CD4-positive, alpha-beta memory T cell (primary cell): ENCODE results near the gene TMEM120B. TPM values are rescaled to one million over a fixed set of nuclear protein-coding genes. Genes with fewer than 3 reads are reported as not detected.

ENCODE experiments used
- CTCF ChIA-PET: fragments of 350-600 bp; sonication (Branson Sonifier 250); formaldehyde crosslinking; loops from one replicate; lab custom pipeline; 2021; ENCODE audit warnings: inconsistent platforms; ENCODE audit not compliant: partially characterized antibody; lab: Charles Lee
- POLR2A ChIA-PET: fragments of 350-600 bp; sonication (Branson Sonifier 250); formaldehyde crosslinking; loops from one replicate; lab custom pipeline; 2021; ENCODE audit not compliant: partially characterized antibody; lab: Charles Lee
- DNase-seq, 5 donors: peaks; one replicate each; pipeline versions ENCODE4 v3.0.0 to v3.0.0-alpha.2; 2020 to 2022; ENCODE audit warnings: mixed read lengths in 1 of 5
- H3K27ac ChIP-seq: one replicate; pipeline ENCODE4 v1.7.0; 2013; ENCODE audit warnings: low read depth, low read length
- H3K27me3 ChIP-seq: 2 replicates; pipeline ENCODE4 v1.7.0; 2013; ENCODE audit warnings: mild to moderate bottlenecking, low read length, moderate library complexity; ENCODE audit not compliant: insufficient read depth
- H3K36me3 ChIP-seq: 2 replicates; pipeline ENCODE4 v1.7.0; 2013; ENCODE audit warnings: mild to moderate bottlenecking, low read length, moderate library complexity; ENCODE audit not compliant: insufficient read depth
- H3K4me1 ChIP-seq: 2 replicates; pipeline ENCODE4 v1.7.0; 2013; ENCODE audit warnings: mild to moderate bottlenecking, low read length, moderate library complexity; ENCODE audit not compliant: insufficient read depth
- H3K4me3 ChIP-seq, 2 donors: one replicate each; pipeline ENCODE4 v1.7.0; 2013; ENCODE audit warnings: low read length in 2 of 2, mild to moderate bottlenecking in 1 of 2
- H3K9me3 ChIP-seq, 2 donors: one replicate each; pipeline ENCODE4 v1.7.0; 2013; ENCODE audit warnings: low read length in 2 of 2, control low read depth in 1 of 2; ENCODE audit not compliant: control insufficient read depth in 1 of 2
- H3K27ac Mint-ChIP-seq, 7 donors: one replicate each; pipeline ENCODE4 v1.8.0; 2020 to 2021; ENCODE audit warnings: mixed read lengths in 7 of 7, mild to moderate bottlenecking in 6 of 7, inconsistent platforms in 3 of 7, moderate library complexity in 3 of 7
- H3K27me3 Mint-ChIP-seq, 2 donors: one replicate each; pipeline ENCODE4 v1.8.0; 2020 to 2021; ENCODE audit warnings: mixed read lengths in 2 of 2
- H3K36me3 Mint-ChIP-seq, 2 donors: one replicate each; pipeline ENCODE4 v1.8.0; 2020 to 2021; ENCODE audit warnings: mixed read lengths in 2 of 2, inconsistent platforms in 1 of 2, mild to moderate bottlenecking in 1 of 2
- H3K4me1 Mint-ChIP-seq, 4 donors: one replicate each; pipeline ENCODE4 v1.8.0; 2020 to 2021; ENCODE audit warnings: mixed read lengths in 4 of 4, mild to moderate bottlenecking in 1 of 4
- H3K4me3 Mint-ChIP-seq, 8 donors: one replicate each; pipeline ENCODE4 v1.8.0; 2020 to 2021; ENCODE audit warnings: mixed read lengths in 8 of 8, mild to moderate bottlenecking in 7 of 8, moderate library complexity in 6 of 8, inconsistent platforms in 3 of 8
- H3K9me3 Mint-ChIP-seq, 8 donors: one replicate each; pipeline ENCODE4 v1.8.0; 2020 to 2021; ENCODE audit warnings: mixed read lengths in 8 of 8, mild to moderate bottlenecking in 5 of 8, inconsistent platforms in 3 of 8, moderate library complexity in 1 of 8
- intact Hi-C: fragments of 100-400 bp; cut with micrococcal nuclease; formaldehyde crosslinking; loops from one replicate; pipeline ENCODE4 v1.15.1; 2023
- polyA plus RNA-seq, 2 donors: library from polyadenylated mRNA; unstranded; fragments of 300-500 nt; fragmentation: Illumina TruSeq; gene quantifications; one replicate each; pipeline ENCODE4 v1.2.3, GENCODE V29; 2021
- total RNA-seq, 2 experiments: library from RNA; stranded (reverse); gene quantifications; one replicate each; pipeline ENCODE4 v1.2.3, GENCODE V29; 2021

TMEM120B gene
- total and polyA plus RNA-seq, 4 experiments from 2014 or later, result 3.3 to 12.8 (median 7.4) TPM

DNA sequence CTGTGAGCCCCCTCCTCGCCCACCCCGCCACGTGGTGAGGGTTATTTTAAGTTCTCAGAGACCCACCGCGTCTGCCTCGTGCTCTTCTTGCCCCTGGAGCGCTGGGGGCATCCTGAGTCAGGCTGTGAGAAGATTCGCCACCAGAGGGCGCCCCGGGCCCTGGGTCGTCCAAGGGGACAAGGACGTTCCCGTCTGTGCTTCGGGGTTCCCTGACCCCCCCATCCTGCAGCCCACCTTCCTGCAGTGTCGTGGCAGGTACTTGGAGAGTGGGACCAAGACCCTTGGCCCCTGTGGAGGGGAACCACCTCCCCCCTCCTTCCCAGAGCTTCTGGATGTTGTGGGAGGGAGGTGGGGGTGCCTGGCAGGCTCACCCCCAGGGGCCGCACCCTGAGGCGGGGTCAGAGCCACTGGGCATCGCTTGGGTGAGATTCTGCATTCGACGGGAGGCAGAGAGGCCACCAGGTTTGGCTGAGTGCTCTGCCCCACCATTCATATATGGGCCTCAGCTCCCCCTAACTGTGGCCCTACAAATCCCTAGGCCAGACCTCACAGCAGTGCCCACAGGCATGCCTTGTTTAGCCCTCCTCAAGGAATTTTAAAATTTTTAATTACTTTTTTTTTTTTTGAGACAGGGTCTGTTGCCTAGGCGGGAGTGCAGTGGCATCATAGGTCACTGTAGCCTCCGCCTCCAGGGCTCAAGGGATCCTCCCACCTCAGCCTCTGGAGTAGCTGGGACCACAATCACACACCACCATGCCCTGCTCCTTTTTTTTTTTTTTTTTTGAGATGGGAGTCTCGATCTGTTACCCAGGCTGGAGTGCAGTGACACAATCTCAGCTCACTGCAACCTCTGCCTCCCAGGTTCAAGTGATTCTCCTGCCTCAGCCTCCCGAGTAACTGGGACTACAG lies 63.9 kb downstream of the TMEM120B start:
- peaks cover 5 to 33% (median 18%) of the 10 kb centered on the region in 4 donors for H3K4me1 Mint-ChIP-seq
- H3K36me3 Mint-ChIP-seq, result peaks cover 13 to 27% of the 10 kb centered on the region in 2 donors
- H3K27ac Mint-ChIP-seq, result peak overlapping the region; percentile 41 to 84 (median 80)
- intact Hi-C loops, result loop anchor here (1.0 kb wide), 2 partner anchors 18 to 36 kb away; no protein-coding TSS in a partner anchor
- H3K27me3 Mint-ChIP-seq, result no peaks in the 10 kb centered on the region
- no peaks in the 10 kb centered on the region for H3K9me3 ChIP-seq
- POLR2A ChIA-PET, result interaction anchor here (0.6 to 37.3 kb wide), 7 partner anchors 8 to 458 kb away, joined by 3 to 2727 read pairs (median 3); partner anchors contain the start of genes PSMD9, RHOF, SETD1B and TMEM120B
- H3K9me3 Mint-ChIP-seq, result no peaks in the 10 kb centered on the region
- CTCF ChIA-PET, result interaction anchor here (0.5 to 17.7 kb wide), 7 partner anchors 9 to 436 kb away, joined by 3 to 559 read pairs (median 8); partner anchors contain the start of genes RHOF and TMEM120B
- DNase-seq, result peak; percentile 79 to 85 (median 83)
- peak overlapping the region in 2 of 8 donors; percentile 9 to 54 for H3K4me3 Mint-ChIP-seq
- H3K27me3 ChIP-seq, result no peaks in the 10 kb centered on the region
- H3K27ac ChIP-seq, result peak overlapping the region; percentile 39
- H3K4me1 ChIP-seq, result peaks cover 32% of the 10 kb centered on the region
- H3K4me3 ChIP-seq, result no peak overlapping the region
- H3K36me3 ChIP-seq, result peaks cover 26% of the 10 kb centered on the region

DNA sequence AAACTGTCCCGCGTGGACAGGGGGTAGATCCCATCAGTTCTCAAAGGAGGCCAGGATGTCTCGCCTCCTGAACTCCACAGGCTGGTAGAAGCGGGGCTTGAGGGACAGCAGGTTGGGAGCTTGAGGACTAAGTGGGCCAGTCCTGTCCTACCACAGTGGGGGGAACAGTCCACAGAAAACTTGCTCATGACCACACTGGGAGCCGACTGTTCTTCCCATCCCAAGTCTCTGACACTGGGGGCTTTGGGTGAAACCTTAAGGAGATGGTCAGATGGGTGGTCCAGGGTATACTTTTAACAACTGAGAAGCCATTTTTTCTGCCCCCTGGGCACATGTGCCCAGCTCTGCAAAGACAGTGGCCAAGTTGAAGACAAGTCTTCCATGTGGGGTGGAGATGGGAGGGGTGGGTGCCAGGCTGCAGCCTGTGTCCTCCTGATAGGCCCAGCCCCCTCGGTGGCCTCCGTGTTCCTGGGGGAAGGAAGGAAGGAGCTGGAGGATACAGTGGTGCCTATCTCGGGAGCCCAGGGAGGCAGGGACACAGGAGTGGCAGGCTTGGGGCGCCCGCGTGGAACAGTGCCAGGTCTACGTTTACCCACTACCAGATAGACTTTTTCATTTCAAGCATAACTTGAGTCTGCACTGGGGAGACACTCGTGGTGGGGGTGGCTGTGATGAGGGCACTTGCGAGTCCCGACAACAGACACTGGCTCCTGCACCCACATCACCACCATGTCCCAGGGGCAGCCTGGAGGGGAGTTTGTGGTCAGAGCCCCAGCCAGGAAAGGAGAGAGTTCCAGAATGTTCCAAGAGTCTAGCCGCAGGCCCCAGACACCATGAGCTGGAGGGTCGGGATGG lies 66.2 kb downstream of the TMEM120B start:
- peaks cover 20 to 42% of the 10 kb centered on the region in 2 donors for H3K36me3 Mint-ChIP-seq
- ChIA-PET CTCF (interaction anchor here (0.6 to 17.7 kb wide), 6 partner anchors 15 to 164 kb away, joined by 3 to 559 read pairs (median 20); partner anchors contain the start of gene RHOF), POLR2A (interaction anchor here (1.4 to 37.3 kb wide), 2 partner anchors 29 to 67 kb away, joined by 8 to 2727 read pairs; partner anchors contain the start of genes RHOF, SETD1B and TMEM120B)
- Histone ChIP-seq H3K27ac (no peak overlapping the region), H3K4me1 (peaks cover 46% of the 10 kb centered on the region), H3K27me3 (no peaks in the 10 kb centered on the region), H3K4me3 (no peak overlapping the region), H3K36me3 (peaks cover 26% of the 10 kb centered on the region), H3K9me3 (no peaks in the 10 kb centered on the region)
- no peak for DNase-seq
- intact Hi-C loops, result no loop called here
- no peaks in the 10 kb centered on the region for H3K9me3 Mint-ChIP-seq
- H3K4me1 Mint-ChIP-seq, result peaks cover 19 to 49% (median 32%) of the 10 kb centered on the region in 4 donors
- peak overlapping the region in 1 of 8 donors; percentile 7 for H3K4me3 Mint-ChIP-seq
- peak overlapping the region; percentile 12 to 78 (median 52) for H3K27ac Mint-ChIP-seq
- no peaks in the 10 kb centered on the region for H3K27me3 Mint-ChIP-seq

DNA sequence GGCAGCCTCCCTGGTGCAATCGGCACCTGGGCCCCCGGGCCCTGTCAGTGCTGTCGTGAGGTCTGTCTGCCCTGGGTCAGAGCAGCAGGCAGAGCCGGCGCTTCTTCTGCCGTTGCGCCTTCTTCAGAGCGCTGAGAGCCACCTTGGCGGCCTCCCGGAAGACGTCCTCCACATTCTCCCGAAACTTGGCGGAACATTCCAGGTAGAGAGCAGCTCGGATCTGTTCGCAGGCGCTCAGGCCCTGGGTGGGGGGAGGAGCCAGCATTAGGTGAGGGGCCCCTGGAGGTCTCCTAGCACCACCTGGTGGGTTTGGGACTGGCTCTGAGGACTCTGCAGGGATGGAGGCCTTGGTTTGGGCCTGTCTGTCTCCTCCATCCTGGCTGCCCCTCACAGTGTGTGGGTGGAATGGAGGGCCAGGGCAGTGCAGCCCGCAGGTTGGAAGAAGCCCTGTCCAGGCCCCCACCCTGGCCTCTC lies 66.9 kb downstream of the TMEM120B start:
- ChIA-PET CTCF (interaction anchor here (0.6 to 17.7 kb wide), 4 partner anchors 14 to 165 kb away, joined by 3 to 559 read pairs (median 6); partner anchors contain the start of gene RHOF), POLR2A (interaction anchor here (37.3 kb wide), 1 partner anchor 29 kb away, joined by 2727 read pairs; the partner anchor contains the start of genes RHOF and SETD1B)
- no peak overlapping the region for H3K4me3 ChIP-seq
- H3K9me3 ChIP-seq, result no peaks in the 10 kb centered on the region
- intact Hi-C loops, result no loop called here
- Mint-ChIP-seq H3K4me3 (no peak overlapping the region), H3K27me3 (no peaks in the 10 kb centered on the region), H3K9me3 (no peaks in the 10 kb centered on the region), H3K36me3 (peaks cover 22 to 45% of the 10 kb centered on the region in 2 donors), H3K27ac (peak overlapping the region in 1 of 7 donors; percentile 78), H3K4me1 (peaks cover 23 to 56% (median 36%) of the 10 kb centered on the region in 4 donors)
- H3K27me3 ChIP-seq, result no peaks in the 10 kb centered on the region
- DNase-seq, result no peak
- H3K36me3 ChIP-seq, result peaks cover 26% of the 10 kb centered on the region
- H3K4me1 ChIP-seq, result peaks cover 52% of the 10 kb centered on the region
- H3K27ac ChIP-seq, result no peak overlapping the region

DNA sequence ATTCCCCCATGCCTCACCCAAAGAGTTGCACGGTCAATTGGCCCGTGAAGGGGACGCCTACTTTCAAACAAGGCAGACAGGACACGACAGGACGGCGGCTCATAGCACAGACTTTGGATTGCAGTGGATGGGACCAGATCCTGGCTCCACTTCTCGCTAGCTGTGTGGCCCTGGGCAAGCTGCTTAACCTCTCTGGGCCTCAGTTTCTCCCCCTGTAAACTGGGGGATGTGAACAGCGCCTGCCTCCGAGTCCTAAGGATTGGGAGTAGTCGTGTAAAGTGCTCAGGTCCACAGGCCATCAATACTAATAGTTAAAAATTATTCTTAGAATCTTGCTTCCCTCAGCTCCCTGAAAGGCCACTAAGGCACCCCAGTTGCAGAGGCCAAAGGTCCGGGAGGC lies 67.9 kb downstream of the TMEM120B start:
- peaks cover 28 to 53% of the 10 kb centered on the region in 2 donors for H3K36me3 Mint-ChIP-seq
- H3K4me3 Mint-ChIP-seq, result no peak overlapping the region
- peaks cover 26% of the 10 kb centered on the region for H3K36me3 ChIP-seq
- peak overlapping the region in 3 of 7 donors; percentile 43 to 99 (median 88) for H3K27ac Mint-ChIP-seq
- no peaks in the 10 kb centered on the region for H3K27me3 ChIP-seq
- POLR2A ChIA-PET, result interaction anchor here (37.3 kb wide), 1 partner anchor 28 kb away, joined by 2727 read pairs; the partner anchor contains the start of genes RHOF and SETD1B
- no peaks in the 10 kb centered on the region for H3K9me3 Mint-ChIP-seq
- DNase-seq, result no peak
- peaks cover 61% of the 10 kb centered on the region for H3K4me1 ChIP-seq
- H3K9me3 ChIP-seq, result no peaks in the 10 kb centered on the region
- intact Hi-C loops, result no loop called here
- no peak overlapping the region for H3K27ac ChIP-seq
- CTCF ChIA-PET, result interaction anchor here (3.0 to 17.7 kb wide), 3 partner anchors 13 to 30 kb away, joined by 8 to 559 read pairs (median 33); partner anchors contain the start of gene RHOF
- H3K4me3 ChIP-seq, result no peak overlapping the region
- H3K27me3 Mint-ChIP-seq, result no peaks in the 10 kb centered on the region
- H3K4me1 Mint-ChIP-seq, result peaks cover 30 to 63% (median 44%) of the 10 kb centered on the region in 4 donors

DNA sequence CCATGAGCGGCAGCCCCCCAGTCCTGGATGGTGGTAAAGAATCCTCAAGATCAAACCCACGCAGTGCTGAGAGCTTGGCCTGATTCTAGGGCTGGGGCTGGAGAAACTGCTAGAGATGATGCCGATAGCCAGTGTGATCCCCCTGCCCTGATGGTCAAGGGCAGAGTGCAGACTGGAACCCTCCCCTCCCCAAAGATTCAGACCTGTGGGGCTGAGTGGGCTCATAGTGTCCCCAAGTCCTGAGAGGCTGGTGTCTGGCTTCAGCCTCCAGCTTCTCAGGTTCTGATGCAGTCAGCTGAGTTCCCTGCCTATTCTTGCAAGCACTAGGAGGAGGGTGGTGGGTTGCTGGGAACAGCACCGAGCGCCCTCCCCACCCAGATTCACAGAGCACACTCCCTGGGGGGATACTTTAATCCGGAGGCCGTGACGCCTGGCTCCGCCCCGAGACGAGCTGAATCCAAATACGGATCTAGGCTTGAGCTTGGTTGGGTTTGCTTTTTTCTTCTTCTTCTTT lies 69.0 kb downstream of the TMEM120B start:
- Mint-ChIP-seq H3K36me3 (peaks cover 29 to 56% of the 10 kb centered on the region in 2 donors), H3K27me3 (no peaks in the 10 kb centered on the region), H3K9me3 (no peaks in the 10 kb centered on the region), H3K27ac (peak overlapping the region; percentile 89 to 99 (median 94)), H3K4me3 (peak overlapping the region; percentile 32 to 87 (median 77)), H3K4me1 (peaks cover 32 to 68% (median 47%) of the 10 kb centered on the region in 4 donors)
- DNase-seq, result no peak
- Histone ChIP-seq H3K27me3 (no peaks in the 10 kb centered on the region), H3K9me3 (no peaks in the 10 kb centered on the region), H3K4me3 (no peak overlapping the region), H3K4me1 (peaks cover 60% of the 10 kb centered on the region), H3K36me3 (peaks cover 26% of the 10 kb centered on the region), H3K27ac (peak overlapping the region; percentile 52)
- CTCF ChIA-PET, result interaction anchor here (1.1 to 17.7 kb wide), 9 partner anchors 8 to 114 kb away, joined by 3 to 559 read pairs (median 5); partner anchors contain the start of genes RHOF and TMEM120B
- POLR2A ChIA-PET, result interaction anchor here (1.2 to 37.3 kb wide), 4 partner anchors 27 to 107 kb away, joined by 3 to 2727 read pairs (median 5); partner anchors contain the start of genes RHOF, SETD1B and TMEM120B
- intact Hi-C loops, result no loop called here
